CD8-positive, alpha-beta memory T cell (primary cell): ENCODE data around the gene CHID1. TPM values are rescaled to one million over a fixed set of nuclear protein-coding genes. Genes with fewer than 3 reads are reported as not detected.
A peak's percentile ranks its signal among the peaks of the same experiment; 100 is the strongest.

Experiments used
- CTCF ChIA-PET: fragments of 350-600 bp; sonication (Branson Sonifier 250); formaldehyde crosslinking; loops from one replicate; lab custom pipeline; 2021; ENCODE audit warnings: antibody characterized with exemption; lab: Charles Lee
- POLR2A ChIA-PET: fragments of 350-600 bp; sonication (Branson Sonifier 250); formaldehyde crosslinking; loops from one replicate; lab custom pipeline; 2021; ENCODE audit warnings: antibody characterized with exemption; lab: Charles Lee
- DNase-seq, 5 donors: peaks; one replicate each; pipeline versions ENCODE4 v3.0.0 to v3.0.0-alpha.2; 2020 to 2022; ENCODE audit warnings: mixed read lengths in 1 of 5
- H3K27ac ChIP-seq: one replicate; pipeline ENCODE4 v1.7.0; 2013; ENCODE audit warnings: low read depth, mild to moderate bottlenecking, low read length, moderate library complexity
- H3K27me3 ChIP-seq: 2 replicates; pipeline ENCODE4 v1.7.0; 2013; ENCODE audit warnings: low read length, mild to moderate bottlenecking; ENCODE audit not compliant: insufficient read depth, poor library complexity, severe bottlenecking
- H3K36me3 ChIP-seq: 2 replicates; pipeline ENCODE4 v1.7.0; 2013; ENCODE audit warnings: mild to moderate bottlenecking, low read length, moderate library complexity; ENCODE audit not compliant: insufficient read depth
- H3K4me1 ChIP-seq: 2 replicates; pipeline ENCODE4 v1.7.0; 2013; ENCODE audit warnings: mild to moderate bottlenecking, low read length, moderate library complexity; ENCODE audit not compliant: insufficient read depth
- H3K4me3 ChIP-seq: 2 replicates; pipeline ENCODE4 v1.7.0; 2013; ENCODE audit warnings: mild to moderate bottlenecking, low read length
- H3K9me3 ChIP-seq: 2 replicates; pipeline ENCODE4 v1.7.0; 2013; ENCODE audit warnings: mild to moderate bottlenecking, low read length
- H3K27ac Mint-ChIP-seq, 8 donors: one replicate each; pipeline ENCODE4 v1.8.0; 2020 to 2021; ENCODE audit warnings: mixed read lengths in 8 of 8, mild to moderate bottlenecking in 6 of 8, inconsistent platforms in 3 of 8, moderate library complexity in 3 of 8
- H3K27me3 Mint-ChIP-seq, 2 donors: one replicate each; pipeline ENCODE4 v1.8.0; 2020 to 2021; ENCODE audit warnings: mixed read lengths in 2 of 2, mild to moderate bottlenecking in 1 of 2, moderate library complexity in 1 of 2
- H3K36me3 Mint-ChIP-seq, 3 donors: one replicate each; pipeline ENCODE4 v1.8.0; 2020 to 2021; ENCODE audit warnings: mixed read lengths in 3 of 3, inconsistent platforms in 1 of 3, mild to moderate bottlenecking in 1 of 3
- H3K4me1 Mint-ChIP-seq, 3 donors: one replicate each; pipeline ENCODE4 v1.8.0; 2020 to 2021; ENCODE audit warnings: mixed read lengths in 3 of 3, inconsistent platforms in 1 of 3, mild to moderate bottlenecking in 1 of 3
- H3K4me3 Mint-ChIP-seq, 7 donors: one replicate each; pipeline ENCODE4 v1.8.0; 2020 to 2021; ENCODE audit warnings: mixed read lengths in 7 of 7, mild to moderate bottlenecking in 6 of 7, moderate library complexity in 4 of 7, inconsistent platforms in 2 of 7
- H3K9me3 Mint-ChIP-seq, 5 donors: one replicate each; pipeline ENCODE4 v1.8.0; 2020 to 2022; ENCODE audit warnings: mixed read lengths in 5 of 5, mild to moderate bottlenecking in 3 of 5, moderate library complexity in 2 of 5, inconsistent platforms in 1 of 5
- polyA plus RNA-seq: library from polyadenylated mRNA; unstranded; fragments of 300-500 nt; fragmentation: Illumina TruSeq; gene quantifications from one replicate; pipeline ENCODE4 v1.2.3, GENCODE V29; 2021
- total RNA-seq, 2 experiments: library from RNA; stranded (reverse); gene quantifications; one replicate each; pipeline ENCODE4 v1.2.3, GENCODE V29; 2021

The CHID1 gene
- total and polyA plus RNA-seq, 3 experiments from 2014 or later: 57.1 to 94.1 (median 87.2) TPM

DNA sequence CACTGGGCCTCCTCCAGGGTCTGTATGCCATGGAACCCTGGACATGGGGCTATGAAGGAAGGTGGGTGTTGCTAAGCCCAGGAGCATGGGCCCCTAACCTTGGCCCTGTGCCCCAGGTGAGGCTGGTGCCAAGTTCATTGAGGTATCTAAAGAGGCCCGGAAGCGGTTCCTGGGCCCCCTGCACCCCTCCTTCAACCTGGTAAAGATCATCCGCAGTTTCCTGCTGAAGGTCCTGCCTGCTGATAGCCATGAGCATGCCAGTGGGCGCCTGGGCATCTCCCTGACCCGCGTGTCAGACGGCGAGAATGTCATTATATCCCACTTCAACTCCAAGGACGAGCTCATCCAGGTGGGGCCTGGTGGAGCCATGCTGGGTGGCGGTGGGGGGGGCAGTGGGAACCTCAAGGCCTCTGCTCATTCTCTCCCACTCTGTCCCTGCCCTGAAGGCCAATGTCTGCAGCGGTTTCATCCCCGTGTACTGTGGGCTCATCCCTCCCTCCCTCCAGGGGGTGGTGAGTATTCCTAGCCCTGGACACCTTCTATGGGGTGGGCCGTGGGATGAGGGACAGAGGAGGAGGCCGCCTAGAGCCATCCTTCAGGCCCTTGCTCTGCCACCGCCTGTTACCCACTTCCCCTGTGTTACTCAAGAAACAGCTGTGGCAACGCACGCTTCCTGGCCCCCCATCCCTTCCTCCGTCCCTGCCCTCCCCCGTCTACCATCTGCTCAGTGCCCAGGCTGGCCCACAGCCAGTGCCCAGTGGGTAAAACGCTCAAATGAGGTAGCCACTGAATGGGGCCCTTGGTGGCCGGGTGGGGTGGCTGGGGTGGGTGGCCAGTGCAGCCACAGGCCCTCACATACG is 88.9 kb downstream of the CHID1 start:
- H3K36me3 Mint-ChIP-seq: peaks cover 0 to 37% (median 4%) of the 10 kb centered on the region in 3 donors
- POLR2A ChIA-PET: interaction anchor here (1.3 kb wide), 1 partner anchor 10 kb away, joined by 7 read pairs; no protein-coding TSS in a partner anchor
- Histone ChIP-seq H3K27ac (no peak overlapping the region), H3K9me3 (no peaks in the 10 kb centered on the region), H3K4me3 (no peak overlapping the region), H3K27me3 (no peaks in the 10 kb centered on the region), H3K36me3 (no peaks in the 10 kb centered on the region), H3K4me1 (peaks cover 25% of the 10 kb centered on the region)
- no peak overlapping the region for H3K27ac Mint-ChIP-seq
- DNase-seq: no peak
- CTCF ChIA-PET: interaction anchor here (1.2 to 1.7 kb wide), 4 partner anchors 10 to 27 kb away, joined by 3 to 6 read pairs (median 4); no protein-coding TSS in a partner anchor
- peaks cover 10 to 26% (median 11%) of the 10 kb centered on the region in 3 donors for H3K4me1 Mint-ChIP-seq
- no peaks in the 10 kb centered on the region for H3K9me3 Mint-ChIP-seq
- peaks cover 0 to 5% of the 10 kb centered on the region in 2 donors for H3K27me3 Mint-ChIP-seq
- H3K4me3 Mint-ChIP-seq: peak overlapping the region; percentile 35 to 95 (median 65)

DNA sequence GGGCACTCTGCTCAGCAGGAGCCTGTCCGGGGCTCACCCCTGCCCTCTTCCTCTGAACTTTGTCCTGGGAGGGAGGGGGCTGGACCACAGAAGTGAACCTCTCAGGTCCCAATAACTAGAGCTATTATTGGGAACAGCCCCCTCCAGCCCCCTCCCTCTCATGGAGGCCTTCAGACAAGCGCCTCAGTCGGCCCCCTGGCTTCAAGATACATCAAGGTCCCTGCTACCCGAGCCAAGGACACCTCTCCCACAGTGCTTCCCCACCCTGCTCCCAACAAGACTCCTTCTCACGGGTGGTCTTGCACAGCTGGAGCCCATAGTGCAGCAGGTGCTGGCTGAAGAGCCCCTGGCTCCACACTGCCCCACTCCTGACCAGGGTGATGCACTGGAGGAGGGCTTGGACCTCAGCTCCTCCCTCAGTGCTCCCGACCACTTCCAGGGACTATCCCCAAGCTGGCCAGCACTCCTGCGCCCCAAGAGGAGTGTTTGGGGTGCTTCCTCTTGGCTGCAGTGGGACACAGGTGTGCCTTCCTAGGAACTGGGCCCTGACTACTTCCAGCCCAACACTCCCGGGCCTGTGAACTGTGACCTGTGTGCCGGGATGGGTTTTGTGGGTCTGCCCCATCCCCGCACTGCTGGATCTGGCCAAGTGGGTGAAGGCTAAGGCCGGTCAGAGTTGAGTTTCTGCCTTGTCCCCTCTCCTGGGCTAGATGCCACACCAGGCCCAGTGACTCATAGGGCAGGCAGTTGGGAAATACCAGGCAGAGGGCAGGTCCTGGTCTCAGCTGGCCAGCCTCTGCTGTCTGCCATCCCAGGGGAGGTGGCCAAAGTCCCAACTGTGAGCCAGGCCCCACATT is 89.7 kb downstream of the CHID1 start:
- Mint-ChIP-seq H3K9me3 (no peaks in the 10 kb centered on the region), H3K4me1 (peaks cover 6 to 21% (median 7%) of the 10 kb centered on the region in 3 donors), H3K27ac (peak overlapping the region in 6 of 8 donors; percentile 50 to 94 (median 66)), H3K4me3 (peak overlapping the region; percentile 84 to 95 (median 89)), H3K36me3 (peaks cover 0 to 37% (median 4%) of the 10 kb centered on the region in 3 donors), H3K27me3 (peaks cover 0 to 2% of the 10 kb centered on the region in 2 donors)
- peak overlapping the region; percentile 75 for H3K27ac ChIP-seq
- no peaks in the 10 kb centered on the region for H3K36me3 ChIP-seq
- peaks cover 21% of the 10 kb centered on the region for H3K4me1 ChIP-seq
- H3K9me3 ChIP-seq: no peaks in the 10 kb centered on the region
- ChIA-PET CTCF (interaction anchor here (1.9 kb wide), 1 partner anchor 15 kb away, joined by 5 read pairs; the partner anchor contains the start of gene PIDD1), POLR2A (interaction anchor here (0.6 to 2.7 kb wide), 11 partner anchors 8 to 540 kb away, joined by 3 to 38 read pairs (median 8); partner anchors contain the start of genes CD151, POLR2L, RNH1 and RPLP2)
- peak overlapping the region; percentile 84 for H3K4me3 ChIP-seq
- DNase-seq: no peak
- no peaks in the 10 kb centered on the region for H3K27me3 ChIP-seq

DNA sequence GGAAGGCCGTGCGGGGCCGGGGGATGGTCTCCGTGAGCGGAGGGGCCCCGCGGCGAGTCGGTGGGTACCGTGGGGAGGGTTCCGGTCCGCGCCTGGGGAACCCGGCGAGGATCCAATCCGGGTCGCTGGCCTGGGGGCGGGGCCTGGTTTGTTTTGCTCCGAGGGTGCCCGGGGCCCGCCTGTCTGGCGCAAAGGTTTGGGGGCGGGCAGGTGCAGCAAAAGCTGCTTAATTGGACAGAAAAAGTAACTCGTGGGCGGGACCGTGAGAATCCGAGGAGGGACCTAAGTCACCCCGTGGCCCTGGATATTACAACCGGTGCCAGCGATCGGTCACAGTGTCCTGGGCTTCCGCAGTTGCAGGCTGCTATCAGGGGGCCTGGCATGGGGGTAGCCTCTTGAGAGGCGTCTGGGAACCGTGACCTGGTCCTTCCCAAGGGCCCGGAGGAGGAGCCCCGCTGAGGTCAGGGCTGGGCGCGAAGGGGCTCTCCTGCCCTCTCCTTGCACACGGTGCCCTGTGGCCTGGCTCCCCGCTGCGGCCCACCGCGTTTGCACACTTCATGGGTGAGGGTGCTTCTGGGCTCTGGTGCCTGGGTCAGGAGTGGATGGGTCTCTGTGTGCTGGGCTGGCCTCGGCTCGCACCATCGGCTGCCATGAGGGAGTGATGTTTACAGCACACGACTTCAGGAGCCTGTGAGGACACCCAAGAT is 90.5 kb downstream of the CHID1 start:
- DNase-seq: peak; percentile 95 to 97 (median 96)
- Mint-ChIP-seq H3K36me3 (peaks cover 0 to 32% (median 2%) of the 10 kb centered on the region in 3 donors), H3K27ac (peak overlapping the region; percentile 80 to 95 (median 88)), H3K4me1 (peaks cover 6 to 20% (median 7%) of the 10 kb centered on the region in 3 donors), H3K27me3 (peaks cover 0 to 1% of the 10 kb centered on the region in 2 donors), H3K9me3 (no peaks in the 10 kb centered on the region), H3K4me3 (peak overlapping the region; percentile 84 to 95 (median 89))
- H3K36me3 ChIP-seq: no peaks in the 10 kb centered on the region
- peaks cover 21% of the 10 kb centered on the region for H3K4me1 ChIP-seq
- POLR2A ChIA-PET: interaction anchor here (0.6 to 2.7 kb wide), 16 partner anchors 9 to 539 kb away, joined by 3 to 38 read pairs (median 6); partner anchors contain the start of genes CD151, POLR2L, RNH1 and RPLP2
- no peaks in the 10 kb centered on the region for H3K9me3 ChIP-seq
- peak overlapping the region; percentile 84 for H3K4me3 ChIP-seq
- H3K27me3 ChIP-seq: no peaks in the 10 kb centered on the region
- CTCF ChIA-PET: interaction anchor here (1.5 to 1.9 kb wide), 4 partner anchors 11 to 19 kb away, joined by 3 to 5 read pairs (median 4); partner anchors contain the start of gene PIDD1
- H3K27ac ChIP-seq: peak overlapping the region; percentile 75

DNA sequence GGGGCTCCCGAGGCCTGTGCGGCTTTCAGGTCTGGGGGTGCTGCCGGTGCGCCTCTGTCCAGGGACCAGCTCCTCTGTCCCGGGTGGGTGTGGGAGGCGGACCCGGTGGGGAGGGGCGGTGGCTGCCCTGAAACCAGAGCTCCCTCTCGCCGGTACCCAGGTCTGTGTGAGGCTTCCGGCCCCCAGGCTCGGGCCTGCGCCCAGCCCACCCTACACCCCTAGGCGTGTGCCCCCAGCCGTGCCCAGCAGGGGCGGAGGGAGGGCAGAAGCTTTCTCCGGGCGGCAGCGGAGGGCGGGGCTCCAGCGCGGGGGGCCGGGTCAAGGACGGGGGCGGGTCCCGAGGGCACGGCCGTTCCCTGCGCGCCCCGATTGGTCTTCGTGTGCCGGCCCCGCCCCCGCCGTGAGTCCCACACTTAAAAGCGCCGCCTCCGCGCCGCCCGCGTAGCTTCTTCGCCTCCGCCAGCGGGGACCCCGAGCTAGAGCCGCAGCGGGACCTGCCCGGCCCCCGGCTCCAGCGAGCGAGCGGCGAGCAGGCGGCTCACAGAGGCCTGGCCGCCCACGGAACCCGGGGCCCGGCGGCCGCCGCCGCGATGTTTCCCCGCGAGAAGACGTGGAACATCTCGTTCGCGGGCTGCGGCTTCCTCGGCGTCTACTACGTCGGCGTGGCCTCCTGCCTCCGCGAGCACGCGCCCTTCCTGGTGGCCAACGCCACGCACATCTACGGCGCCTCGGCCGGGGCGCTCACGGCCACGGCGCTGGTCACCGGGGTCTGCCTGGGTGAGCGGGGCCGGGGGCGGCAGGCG is 91.3 kb downstream of the CHID1 start:
- CTCF ChIA-PET: interaction anchor here (0.7 to 1.9 kb wide), 9 partner anchors 9 to 22 kb away, joined by 3 to 5 read pairs (median 4); partner anchors contain the start of gene PIDD1
- no peaks in the 10 kb centered on the region for H3K36me3 ChIP-seq
- peaks cover 6 to 18% (median 7%) of the 10 kb centered on the region in 3 donors for H3K4me1 Mint-ChIP-seq
- POLR2A ChIA-PET: interaction anchor here (0.6 to 2.7 kb wide), 18 partner anchors 8 to 612 kb away, joined by 3 to 38 read pairs (median 5); partner anchors contain the start of genes BET1L, CD151, POLR2L and RIC8A
- peak; percentile 90 to 93 (median 92) for DNase-seq
- peak overlapping the region; percentile 84 to 95 (median 89) for H3K4me3 Mint-ChIP-seq
- H3K27ac Mint-ChIP-seq: peak overlapping the region in 6 of 8 donors; percentile 70 to 94 (median 84)
- peaks cover 21% of the 10 kb centered on the region for H3K4me1 ChIP-seq
- peak overlapping the region; percentile 84 for H3K4me3 ChIP-seq
- peaks cover 0 to 27% (median 0%) of the 10 kb centered on the region in 3 donors for H3K36me3 Mint-ChIP-seq
- H3K27ac ChIP-seq: peak overlapping the region; percentile 75
- H3K9me3 Mint-ChIP-seq: no peaks in the 10 kb centered on the region
- no peaks in the 10 kb centered on the region for H3K27me3 ChIP-seq
- no peaks in the 10 kb centered on the region for H3K27me3 Mint-ChIP-seq
- H3K9me3 ChIP-seq: no peaks in the 10 kb centered on the region

DNA sequence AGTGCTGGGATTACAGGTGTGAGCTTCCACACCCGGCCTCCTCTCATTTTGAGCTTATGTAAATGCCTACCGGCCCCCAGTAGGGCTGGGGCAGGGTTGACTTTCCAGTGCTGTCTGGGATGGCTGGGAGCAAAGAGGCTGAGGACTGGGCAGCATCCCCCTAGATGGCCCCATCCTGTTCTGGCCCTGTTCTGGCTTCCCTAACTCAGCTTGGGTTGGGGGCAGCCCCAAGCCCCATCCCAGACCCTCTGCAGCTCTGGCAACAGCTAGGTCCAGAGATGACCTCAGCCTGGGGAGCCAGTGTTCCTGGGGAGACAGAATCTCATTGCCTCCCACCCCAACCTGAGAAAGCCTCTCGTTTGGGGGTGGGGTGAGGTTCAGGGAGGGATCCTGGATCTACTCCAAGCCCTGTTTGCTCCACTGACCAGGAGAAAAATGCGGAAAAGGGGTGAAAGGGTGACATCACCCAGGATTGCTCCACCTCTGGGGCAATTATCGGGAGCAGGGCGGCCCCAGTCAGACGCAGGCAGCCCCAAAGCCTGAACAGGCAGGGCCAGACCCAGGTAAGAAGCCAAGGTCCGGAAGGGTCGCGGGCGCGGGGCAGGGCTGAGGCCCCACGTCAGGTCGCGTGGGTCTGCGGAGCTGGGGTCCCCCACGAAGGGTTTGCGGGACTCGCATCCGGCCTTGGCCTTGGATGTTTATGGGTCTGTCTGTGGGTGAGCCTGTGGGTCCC is 92.0 kb downstream of the CHID1 start, which contains the start of gene PNPLA2:
Gene PNPLA2, plus strand, starts transcription at position 519 of the 733 bp plus-strand sequence. CDS start 805 bp downstream, outside the sequence.
- peaks cover 6 to 18% (median 7%) of the 10 kb centered on the region in 3 donors for H3K4me1 Mint-ChIP-seq
- Histone ChIP-seq H3K4me3 (peak within 1 kb of the TSS; percentile 84), H3K36me3 (no peaks in the 10 kb centered on the region), H3K27me3 (no peaks in the 10 kb centered on the region), H3K9me3 (no peaks in the 10 kb centered on the region), H3K4me1 (peaks cover 21% of the 10 kb centered on the region), H3K27ac (peak within 1 kb of the TSS; percentile 75)
- no peaks in the 10 kb centered on the region for H3K27me3 Mint-ChIP-seq
- H3K27ac Mint-ChIP-seq: peak within 1 kb of the TSS in 7 of 8 donors; percentile 60 to 94 (median 88)
- no peak for DNase-seq
- peak within 1 kb of the TSS; percentile 84 to 95 (median 89) for H3K4me3 Mint-ChIP-seq
- peaks cover 0 to 27% (median 0%) of the 10 kb centered on the region in 3 donors for H3K36me3 Mint-ChIP-seq
- ChIA-PET POLR2A (interaction anchor here (0.7 to 2.7 kb wide), 15 partner anchors 8 to 611 kb away, joined by 3 to 38 read pairs (median 6); partner anchors contain the start of genes BET1L, CD151, POLR2L and RIC8A), CTCF (interaction anchor here (0.7 to 1.9 kb wide), 8 partner anchors 8 to 23 kb away, joined by 3 to 5 read pairs (median 4); partner anchors contain the start of gene PIDD1)
- H3K9me3 Mint-ChIP-seq: no peaks in the 10 kb centered on the region
